ENCODE data around the gene SV2A.

GRCh38 chr1:149932474-149932873 lies 14.8 kb upstream of the SV2A start:
- TF ChIP-seq EZH2 (IDR thresholded peaks at IDR 0.05; ENCODE audit: borderline replicate concordance, low read depth, low read length, poor library complexity, severe bottlenecking) (no peak), CTCF (conservative IDR thresholded peaks at IDR 0.05; ENCODE audit: low read depth, low read length) (no peak)
